Endothelial cell of umbilical vein (primary cell): ENCODE data around the gene ONECUT2.

ENCODE experiments used
- CTCF ChIP-seq, 2 donors: IDR thresholded peaks; 1 replicate in 1 of 2; 2 replicates in 1 of 2; pipeline ENCODE4 v1.5.1; 2011; ENCODE audit warnings: low read length in 2 of 2, mild to moderate bottlenecking in 2 of 2, moderate library complexity in 2 of 2, control low read depth in 1 of 2, inconsistent platforms in 1 of 2, low read depth in 1 of 2; ENCODE audit not compliant: insufficient read depth in 1 of 2; ENCODE audit errors: extremely low read depth in 1 of 2
- EZH2 ChIP-seq: IDR thresholded peaks from 2 replicates; pipeline ENCODE4 v1.6.1; 2012; ENCODE audit warnings: borderline replicate concordance, low read depth, mild to moderate bottlenecking, moderate library complexity, low read length, inconsistent platforms; ENCODE audit not compliant: severe bottlenecking
- FOS ChIP-seq: IDR thresholded peaks from 2 replicates; pipeline ENCODE4 v1.6.1; 2011; ENCODE audit warnings: mild to moderate bottlenecking, low read length, moderate library complexity, borderline replicate concordance; ENCODE audit not compliant: insufficient read depth
- JUN ChIP-seq: IDR thresholded peaks from 2 replicates; pipeline ENCODE4 v1.6.1; 2011; ENCODE audit warnings: borderline replicate concordance, low read depth; ENCODE audit not compliant: insufficient read length, insufficient read depth
- MAX ChIP-seq: IDR thresholded peaks from 2 replicates; pipeline ENCODE4 v1.6.1; 2011; ENCODE audit not compliant: insufficient read depth, insufficient read length
- MYC ChIP-seq: IDR thresholded peaks from one replicate; pipeline ENCODE4 v1.6.1; 2011; ENCODE audit warnings: mild to moderate bottlenecking, low read depth, low read length
- POLR2A ChIP-seq: IDR thresholded peaks from 2 replicates; pipeline ENCODE4 v1.6.1; 2012; ENCODE audit warnings: low read depth, mild to moderate bottlenecking, control low read depth, low read length
- POLR2AphosphoS5 ChIP-seq: IDR thresholded peaks from 2 replicates; pipeline ENCODE4 v1.6.1; 2012; ENCODE audit warnings: low read depth, mild to moderate bottlenecking, control low read depth, low read length, moderate library complexity; ENCODE audit not compliant: insufficient read depth

GRCh38 chr18:57502624-57503023, 67.5 kb downstream of the ONECUT2 start:
- TF ChIP-seq CTCF (IDR thresholded peaks at IDR 0.05; ENCODE audit: extremely low read depth in 1 of 2, insufficient read depth in 1 of 2, low read depth in 1 of 2, low read length in 2 of 2), result no peak
- TF ChIP-seq POLR2AphosphoS5, result no peak
- no peak for TF ChIP-seq POLR2A
- TF ChIP-seq EZH2, result no peak
- no peak for TF ChIP-seq MAX
- no peak for TF ChIP-seq MYC
- TF ChIP-seq JUN, result no peak
- no peak for TF ChIP-seq FOS
